Brain microvascular endothelial cell (primary cell): ENCODE measurements around the gene TJP1.
"Not testable (repeated sequence)": the region's sequence is repeated elsewhere in the genome, so short reads cannot be mapped to it uniquely, and the experiment has no call there.

Experiments
- DNase-seq: peaks from one replicate; pipeline ENCODE4 v3.0.0-alpha.2; 2020
- H3K27ac ChIP-seq: fragments of 250-450 bp; sonication (Bioruptor Pico); 2 replicates; pipeline ENCODE4 v1.5.1; 2020; ENCODE audit warnings: mild to moderate bottlenecking, moderate library complexity
- H3K27me3 ChIP-seq: fragments of 250-450 bp; sonication (Bioruptor Pico); replicated peaks from 2 replicates; pipeline ENCODE4 v1.5.1; 2020; ENCODE audit warnings: mild to moderate bottlenecking
- H3K36me3 ChIP-seq: fragments of 250-450 bp; sonication (Bioruptor Pico); replicated peaks from 2 replicates; pipeline ENCODE4 v1.5.1; 2020; ENCODE audit warnings: mild to moderate bottlenecking
- H3K4me3 ChIP-seq: 2 replicates; pipeline ENCODE4 v1.5.1; 2011; ENCODE audit warnings: low read depth, mild to moderate bottlenecking, control low read depth, low read length, moderate library complexity
- in situ Hi-C: cut with HindIII; loops from 2 replicates; pipeline ENCODE4 v1.10.0; 2017; ENCODE audit warnings: low sequenced_read_pairs, low pct_ligation_motif_present
- TF ChIP-seq, protein P1 (sequence below): IDR thresholded peaks from 2 replicates; pipeline ENCODE4 v1.5.1; 2011; ENCODE audit warnings: low read depth, mild to moderate bottlenecking, moderate library complexity, low read length, control low read depth, inconsistent platforms; ENCODE audit errors: missing control alignments

The TJP1 gene

DNA sequence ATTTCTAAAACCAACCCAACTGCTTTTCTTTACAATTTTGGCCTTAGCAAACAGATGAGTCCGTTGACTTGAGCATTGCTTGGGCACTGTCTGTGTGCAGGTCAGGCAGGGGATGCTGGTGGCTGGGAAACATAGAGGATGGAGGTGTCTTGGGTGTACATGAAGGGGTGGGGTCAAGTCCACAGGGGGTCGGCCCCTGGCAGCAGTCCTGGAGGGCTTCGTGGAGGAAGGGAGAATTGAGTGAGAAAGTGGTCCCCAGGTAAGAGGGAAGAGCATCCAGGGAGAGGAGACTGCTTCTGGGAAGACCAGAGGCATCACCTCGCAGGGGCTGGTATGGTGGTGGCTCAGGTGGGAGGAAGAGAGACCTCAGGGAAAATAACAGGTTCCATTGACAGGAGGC is 144.8 kb downstream of the TJP1 start:
- in situ Hi-C loops: no loop called here
- Histone ChIP-seq H3K27me3 (no peaks in the 10 kb centered on the region), H3K36me3 (no peaks in the 10 kb centered on the region), H3K4me3 (no peak overlapping the region), H3K27ac (no peak overlapping the region)
- TF ChIP-seq, protein P1, sequence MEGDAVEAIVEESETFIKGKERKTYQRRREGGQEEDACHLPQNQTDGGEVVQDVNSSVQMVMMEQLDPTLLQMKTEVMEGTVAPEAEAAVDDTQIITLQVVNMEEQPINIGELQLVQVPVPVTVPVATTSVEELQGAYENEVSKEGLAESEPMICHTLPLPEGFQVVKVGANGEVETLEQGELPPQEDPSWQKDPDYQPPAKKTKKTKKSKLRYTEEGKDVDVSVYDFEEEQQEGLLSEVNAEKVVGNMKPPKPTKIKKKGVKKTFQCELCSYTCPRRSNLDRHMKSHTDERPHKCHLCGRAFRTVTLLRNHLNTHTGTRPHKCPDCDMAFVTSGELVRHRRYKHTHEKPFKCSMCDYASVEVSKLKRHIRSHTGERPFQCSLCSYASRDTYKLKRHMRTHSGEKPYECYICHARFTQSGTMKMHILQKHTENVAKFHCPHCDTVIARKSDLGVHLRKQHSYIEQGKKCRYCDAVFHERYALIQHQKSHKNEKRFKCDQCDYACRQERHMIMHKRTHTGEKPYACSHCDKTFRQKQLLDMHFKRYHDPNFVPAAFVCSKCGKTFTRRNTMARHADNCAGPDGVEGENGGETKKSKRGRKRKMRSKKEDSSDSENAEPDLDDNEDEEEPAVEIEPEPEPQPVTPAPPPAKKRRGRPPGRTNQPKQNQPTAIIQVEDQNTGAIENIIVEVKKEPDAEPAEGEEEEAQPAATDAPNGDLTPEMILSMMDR: no peak
- DNase-seq: no peak

DNA sequence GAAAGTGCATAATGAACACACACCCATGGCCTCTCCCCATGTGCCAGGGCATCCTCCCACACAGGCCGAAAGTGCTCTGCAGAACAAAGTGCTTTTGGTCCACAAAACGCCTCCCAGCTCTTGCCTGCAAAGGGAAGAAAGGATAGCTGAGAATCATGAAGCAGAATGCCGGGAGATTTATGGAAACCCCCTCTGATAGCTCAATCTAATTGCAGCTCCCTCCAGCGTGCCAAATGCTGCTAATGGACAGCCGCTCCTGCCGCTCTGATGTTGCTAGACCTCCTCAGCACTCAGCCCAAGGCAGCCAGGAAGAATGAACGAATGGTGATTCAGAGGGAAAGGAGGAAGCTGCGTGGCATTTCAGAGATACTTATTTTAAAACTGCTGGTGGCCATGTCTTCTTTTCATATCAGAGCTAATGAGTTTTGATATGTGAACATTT is 145.3 kb downstream of the TJP1 start:
- Histone ChIP-seq H3K27me3 (no peaks in the 10 kb centered on the region), H3K27ac (peak overlapping the region; percentile 23), H3K4me3 (peak overlapping the region; percentile 9), H3K36me3 (no peaks in the 10 kb centered on the region)
- TF ChIP-seq, protein P1: no peak
- peak; percentile 58 for DNase-seq
- in situ Hi-C loops: no loop called here

DNA sequence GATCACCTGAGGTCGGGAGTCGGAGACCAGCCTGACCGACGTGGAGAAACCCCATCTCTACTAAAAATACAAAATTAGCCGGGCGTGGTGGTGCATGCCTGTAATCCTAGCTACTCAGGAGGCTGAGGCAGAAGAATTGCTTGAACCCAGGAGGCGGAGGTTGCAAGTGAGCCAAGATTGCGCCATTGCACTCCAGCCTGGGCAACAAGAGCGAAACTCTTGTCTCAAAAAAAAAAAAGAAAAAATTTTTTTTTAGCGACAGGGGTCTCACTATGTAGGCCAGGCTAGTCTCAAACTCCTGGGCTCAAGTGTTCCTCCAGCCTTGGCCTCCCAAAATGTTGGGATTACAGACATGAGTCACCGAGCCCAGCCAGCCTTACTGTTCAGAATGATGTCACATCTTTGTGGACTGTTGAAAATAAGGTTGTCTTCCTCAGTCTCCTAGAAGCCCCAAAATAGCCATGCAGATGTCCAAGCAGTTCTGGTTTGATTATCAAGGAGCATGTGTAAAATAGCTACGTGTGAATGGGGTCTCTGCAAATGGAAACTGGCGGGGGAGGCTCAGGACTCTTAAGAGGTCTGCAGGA is 145.8 kb downstream of the TJP1 start:
- DNase-seq: peak; percentile 55
- H3K36me3 ChIP-seq, in situ Hi-C loops: not testable (repeated sequence)

DNA sequence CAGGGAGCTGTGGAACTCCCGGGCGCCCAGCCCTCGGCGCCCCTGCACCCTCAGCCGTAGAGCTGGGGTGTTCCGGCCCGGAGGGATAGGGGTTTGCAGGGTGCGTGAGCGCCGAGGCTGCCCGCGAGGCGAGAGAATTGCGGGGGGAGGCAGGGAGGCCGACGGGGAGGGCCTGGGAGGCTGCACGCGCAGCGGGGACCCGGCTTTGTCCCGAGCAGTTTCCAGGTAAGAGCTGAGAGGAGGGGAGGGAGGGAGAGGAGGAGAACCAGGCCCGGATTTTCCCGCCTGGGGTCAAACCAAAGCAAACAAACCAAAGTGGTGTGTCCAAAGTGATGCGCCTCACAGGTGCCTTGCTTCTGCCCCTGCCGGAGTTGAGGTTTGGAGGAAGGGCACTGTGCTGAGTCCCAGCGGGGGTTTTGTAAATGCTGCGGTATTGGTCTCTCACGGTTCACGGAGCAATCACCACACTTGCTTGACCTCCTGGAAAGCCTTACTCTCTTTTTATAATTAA is 146.4 kb downstream of the TJP1 start:
- Histone ChIP-seq H3K4me3 (peak overlapping the region; percentile 63), H3K27me3 (no peaks in the 10 kb centered on the region), H3K36me3 (no peaks in the 10 kb centered on the region), H3K27ac (no peak overlapping the region)
- in situ Hi-C loops: no loop called here
- TF ChIP-seq, protein P1: no peak
- DNase-seq: no peak

More for the DNA sequence above, 145.8 kb downstream of the TJP1 start:
- peak overlapping the region; percentile 9 for H3K4me3 ChIP-seq
- H3K27me3 ChIP-seq: not testable (repeated sequence)
- peak overlapping the region; percentile 23 for H3K27ac ChIP-seq

DNA sequence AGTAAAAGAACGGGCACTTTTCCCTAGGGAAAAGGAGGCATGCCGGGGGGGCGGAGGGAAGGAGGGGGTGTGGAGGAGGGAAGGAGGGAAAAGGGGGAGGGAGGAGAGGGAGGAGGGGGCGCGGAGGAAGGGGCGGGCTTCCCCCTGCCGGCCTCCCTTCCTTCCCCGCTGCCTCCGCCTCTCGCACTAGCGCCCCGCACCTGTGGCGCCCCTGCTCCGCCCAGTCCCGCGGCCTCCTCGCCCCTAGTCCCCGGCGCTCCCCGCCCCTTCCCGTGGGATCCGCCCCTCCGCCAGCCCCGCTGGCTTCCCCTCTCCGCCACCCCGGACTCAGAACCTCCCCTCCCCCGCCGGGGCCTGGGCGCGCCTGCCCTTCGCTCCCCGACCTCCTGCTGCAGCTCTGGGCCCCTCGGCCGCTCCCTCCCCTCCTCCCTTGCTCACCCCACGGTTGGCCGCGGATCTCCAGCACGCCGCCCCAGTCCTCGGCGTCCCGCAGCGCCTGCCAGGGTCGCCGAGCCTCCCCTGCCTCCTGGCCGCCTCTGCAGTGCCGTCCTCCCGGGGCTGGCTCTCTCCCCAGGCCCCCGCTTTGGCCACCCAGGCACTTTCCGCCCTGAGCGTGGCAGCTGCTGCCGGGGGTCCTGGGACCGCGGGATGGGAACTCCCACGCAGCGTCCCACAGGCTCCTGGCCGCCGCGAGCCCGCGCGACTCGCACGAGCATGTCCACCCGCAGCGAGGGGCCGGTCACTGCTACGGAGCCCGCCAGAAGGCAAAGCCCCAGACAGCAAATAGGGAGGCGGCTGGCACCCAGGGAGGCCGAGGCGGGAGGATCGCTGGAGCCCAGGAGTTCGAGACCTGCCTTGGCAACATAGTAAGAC is 147.4 kb downstream of the TJP1 start:
- TF ChIP-seq, protein P1: no peak
- peak overlapping the region; percentile 13 for H3K27ac ChIP-seq
- DNase-seq: no peak
- in situ Hi-C loops: no loop called here
- peak overlapping the region; percentile 63 for H3K4me3 ChIP-seq
- H3K36me3 ChIP-seq: no peaks in the 10 kb centered on the region
- no peaks in the 10 kb centered on the region for H3K27me3 ChIP-seq

DNA sequence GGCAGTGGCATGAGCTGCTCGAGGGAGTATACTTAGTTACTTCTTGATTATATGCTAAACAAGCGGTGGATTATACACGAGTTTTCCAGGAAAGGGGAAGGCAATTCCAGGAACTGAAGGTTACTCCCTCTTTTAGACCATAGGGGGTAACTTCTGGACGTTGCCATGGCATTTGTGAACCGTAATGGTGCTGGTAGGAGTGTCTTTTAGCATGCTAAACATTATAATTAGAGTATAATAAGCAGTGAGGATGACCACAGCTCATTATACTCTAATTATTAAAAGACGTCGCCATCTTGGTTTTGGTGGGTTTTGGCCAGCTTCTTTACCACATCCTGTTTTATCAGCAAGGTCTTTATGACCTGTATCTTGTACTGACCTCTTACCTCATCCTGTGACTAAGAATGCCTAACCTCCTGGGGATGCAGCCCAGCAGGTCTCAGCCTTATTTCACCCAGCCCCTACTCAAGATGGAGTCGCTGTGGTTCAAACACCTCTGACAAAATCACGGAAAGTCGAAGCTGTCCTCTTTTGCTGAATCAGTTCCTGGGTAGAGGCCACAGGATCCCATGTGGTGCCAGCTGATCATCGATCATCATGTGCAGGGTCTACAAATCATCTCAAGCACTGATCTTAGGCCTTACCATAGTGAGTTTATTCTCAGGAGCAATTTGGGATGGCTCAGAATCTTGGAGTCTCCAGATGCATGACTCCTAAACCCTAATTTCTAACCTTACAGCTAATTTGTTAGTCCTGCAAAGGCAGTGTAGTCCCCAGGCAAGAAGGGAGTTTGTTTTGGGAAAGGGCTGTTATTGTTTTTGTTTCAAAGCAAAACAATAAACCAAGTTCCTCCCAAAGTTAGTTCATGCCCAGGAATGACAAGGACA is 149.1 kb downstream of the TJP1 start:
- Histone ChIP-seq H3K27me3 (no peaks in the 10 kb centered on the region), H3K27ac (no peak overlapping the region), H3K36me3 (no peaks in the 10 kb centered on the region), H3K4me3 (no peak overlapping the region)
- in situ Hi-C loops: no loop called here
- TF ChIP-seq, protein P1: no peak
- no peak for DNase-seq
